Urinary bladder (tissue), 4 donors: ENCODE results near the gene TMEM98. TPM values are rescaled to one million over a fixed set of nuclear protein-coding genes. Genes with fewer than 3 reads are reported as not detected.
"Not testable (repeated sequence)": the region's sequence is repeated elsewhere in the genome, so short reads cannot be mapped to it uniquely, and the experiment has no call there.

ENCODE experiments used
- DNase-seq: peaks from one replicate; pipeline ENCODE4 v3.0.0-alpha.2; 2015; ENCODE audit errors: extremely low spot score
- H3K27ac ChIP-seq: one replicate; pipeline ENCODE4 v1.5.1; 2013; ENCODE audit warnings: low read depth, mild to moderate bottlenecking, moderate library complexity
- H3K36me3 ChIP-seq: one replicate; pipeline ENCODE4 v1.6.1; 2013; ENCODE audit warnings: mild to moderate bottlenecking, moderate library complexity; ENCODE audit not compliant: insufficient read depth
- H3K4me1 ChIP-seq: one replicate; pipeline ENCODE4 v1.6.1; 2013; ENCODE audit warnings: mild to moderate bottlenecking, moderate library complexity; ENCODE audit not compliant: insufficient read depth
- H3K4me3 ChIP-seq: one replicate; pipeline ENCODE4 v1.5.1; 2013; ENCODE audit warnings: low read depth, low read length
- WGBS: extraction: QIAGEN DNeasy Blood & Tissue Kit; methylation state at CpG from one replicate; pipeline ENCODE4 v1.1.7; 2013; 5-methylcytosine and 5-hydroxymethylcytosine counted together
- polyA plus RNA-seq: library from polyadenylated mRNA; stranded (reverse); fragments of 200-250 nt; gene quantifications from one replicate; pipeline ENCODE4 v1.2.3, GENCODE V29; 2013
- total RNA-seq: library from RNA; depleted of rRNA; stranded (reverse); fragments of >200 nt; gene quantifications from one replicate; pipeline ENCODE4 v1.2.3, GENCODE V29; 2014
- donor health status: healthy with polysubstance abuse.
- donor health status: healthy.

TMEM98 gene
- total and polyA plus RNA-seq, 2 donors, result 79.7 to 86.3 TPM

GRCh38 chr17:32903774-32904673 lies 23.9 kb upstream of the TMEM98 start:
- DNase-seq, result no peak
- H3K4me3 ChIP-seq, result no peak overlapping the region
- peaks cover 2% of the 10 kb centered on the region for H3K4me1 ChIP-seq
- WGBS, result 65% methylated on average over 5 of the region's 5 CpGs
- H3K27ac ChIP-seq, result no peak overlapping the region
- no peaks in the 10 kb centered on the region for H3K36me3 ChIP-seq

DNA sequence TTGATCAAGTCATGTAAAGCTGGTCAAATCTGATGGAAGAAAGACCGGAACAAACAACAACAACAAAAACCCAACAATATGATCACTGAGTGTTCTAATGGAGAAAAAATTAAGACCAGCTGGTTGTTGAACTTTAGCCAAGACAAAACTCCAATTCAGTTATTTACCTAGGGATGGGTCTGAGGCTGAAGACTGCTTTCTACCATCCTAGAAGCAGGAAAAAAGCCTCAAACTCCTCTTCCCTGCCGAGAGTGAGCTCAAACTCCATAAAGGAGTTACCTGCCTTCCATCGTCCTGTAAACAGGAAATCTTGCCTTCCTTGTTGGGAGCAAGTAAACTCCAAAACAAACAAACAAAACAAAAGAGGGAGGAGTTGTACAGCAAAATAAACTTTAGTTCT lies 23.1 kb upstream of the TMEM98 start:
- H3K36me3 ChIP-seq, result no peaks in the 10 kb centered on the region
- H3K27ac ChIP-seq, result no peak overlapping the region
- WGBS, result 52% methylated on average over 3 of the region's 3 CpGs
- DNase-seq, result no peak
- H3K4me3 ChIP-seq, result no peak overlapping the region
- peaks cover 2% of the 10 kb centered on the region for H3K4me1 ChIP-seq

GRCh38 chr17:32907583-32907982 lies 20.4 kb upstream of the TMEM98 start:
- Histone ChIP-seq H3K36me3 (no peaks in the 10 kb centered on the region), H3K4me1 (peaks cover 2% of the 10 kb centered on the region), H3K27ac (no peak overlapping the region), H3K4me3 (no peak overlapping the region)
- WGBS, result 81% methylated on average over 6 of the region's 6 CpGs
- DNase-seq, result no peak

DNA sequence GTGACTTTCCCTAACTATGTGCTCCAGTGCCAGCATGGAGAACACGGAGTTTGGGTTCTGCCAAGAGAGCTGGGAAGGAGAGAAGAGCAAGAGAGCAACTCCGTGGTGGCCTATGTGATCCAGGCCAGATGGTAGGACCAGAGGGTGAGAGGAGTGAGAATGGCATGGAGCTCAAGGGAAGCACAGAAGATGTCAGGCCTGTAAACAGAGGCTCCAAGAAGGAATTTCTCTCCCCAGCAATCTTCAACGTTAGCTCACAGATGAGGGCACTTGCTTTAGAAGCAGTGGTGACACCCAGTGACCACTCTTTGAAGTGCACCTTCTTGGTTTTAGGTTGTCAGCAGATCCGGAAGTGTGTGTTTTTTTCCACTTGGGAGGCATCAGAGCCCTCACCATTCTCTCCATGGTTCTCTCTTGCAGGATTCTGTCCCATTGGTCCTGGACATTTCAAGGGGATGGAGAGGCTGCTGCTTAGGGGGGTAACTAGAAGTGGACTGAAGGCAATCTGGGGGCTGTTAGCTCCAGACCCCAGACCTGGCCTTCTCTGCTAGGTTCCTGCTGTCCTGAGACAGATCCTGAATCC lies 18.1 kb upstream of the TMEM98 start:
- Histone ChIP-seq H3K36me3 (no peaks in the 10 kb centered on the region), H3K4me3 (no peak overlapping the region), H3K4me1 (no peaks in the 10 kb centered on the region), H3K27ac (no peak overlapping the region)
- DNase-seq, result peak; percentile 53
- WGBS, result 27% methylated on average over 4 of the region's 4 CpGs

DNA sequence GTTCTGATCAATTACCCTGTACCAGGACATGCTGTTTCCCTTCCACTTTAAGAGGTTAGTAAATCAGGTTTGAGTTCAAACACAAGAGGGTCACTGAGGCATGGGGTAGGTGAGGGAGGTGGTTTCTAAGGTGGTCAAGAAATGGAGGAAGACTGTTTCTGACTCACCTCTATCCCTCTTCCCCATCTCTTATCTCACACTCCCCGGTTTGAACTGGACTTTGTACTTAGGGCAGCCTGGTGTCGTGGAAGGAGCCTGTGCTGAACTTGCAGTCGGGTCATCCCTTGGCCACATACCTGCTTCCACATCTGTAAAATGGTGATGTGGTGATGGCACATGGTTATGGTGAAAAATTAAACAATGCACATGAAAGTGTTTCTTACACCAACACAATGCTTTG lies 17.2 kb upstream of the TMEM98 start:
- WGBS, result 87% methylated on average over 3 of the region's 3 CpGs
- no peak for DNase-seq
- Histone ChIP-seq H3K4me1 (no peaks in the 10 kb centered on the region), H3K27ac (no peak overlapping the region), H3K36me3 (no peaks in the 10 kb centered on the region), H3K4me3 (no peak overlapping the region)

GRCh38 chr17:32912218-32912897 lies 15.6 kb upstream of the TMEM98 start:
- Histone ChIP-seq H3K36me3 (no peaks in the 10 kb centered on the region), H3K4me3 (no peak overlapping the region), H3K27ac (no peak overlapping the region), H3K4me1 (no peaks in the 10 kb centered on the region)
- DNase-seq, result no peak
- 18% methylated on average over 10 of the region's 10 CpGs for WGBS

- WGBS, result 91% methylated on average over 7 of the region's 7 CpGs
Observed at GRCh38 chr17:32913593-32913992, 14.4 kb upstream of the TMEM98 start.

GRCh38 chr17:32914181-32914580 lies 13.8 kb upstream of the TMEM98 start:
- Histone ChIP-seq H3K4me1 (no peaks in the 10 kb centered on the region), H3K27ac (no peak overlapping the region), H3K4me3 (no peak overlapping the region), H3K36me3 (no peaks in the 10 kb centered on the region)
- no peak for DNase-seq
- 91% methylated on average over 3 of the region's 3 CpGs for WGBS

More at GRCh38 chr17:32913593-32913992, 14.4 kb upstream of the TMEM98 start:
- Histone ChIP-seq H3K4me1 (no peaks in the 10 kb centered on the region), H3K36me3 (no peaks in the 10 kb centered on the region), H3K4me3 (no peak overlapping the region), H3K27ac (no peak overlapping the region)
- DNase-seq, result no peak

DNA sequence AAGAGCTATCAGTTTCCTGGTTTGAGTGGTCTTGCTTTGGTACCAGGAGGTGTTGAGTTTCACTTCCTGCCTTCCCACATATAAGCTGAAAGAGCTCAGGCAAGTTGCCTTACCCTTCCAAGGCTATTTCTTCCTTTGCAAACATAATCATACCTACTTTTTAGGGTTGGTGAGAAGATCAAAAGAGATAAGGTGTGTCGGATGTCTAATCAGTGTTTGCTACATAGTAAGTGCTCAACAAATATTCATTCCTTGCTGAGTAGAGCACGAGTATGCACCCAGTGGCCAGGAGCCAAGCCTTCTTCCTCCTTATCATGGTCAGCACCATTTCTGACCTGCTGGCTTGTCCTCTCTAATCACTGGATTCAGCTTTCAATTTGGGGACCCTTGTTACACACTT lies 12.7 kb upstream of the TMEM98 start:
- Histone ChIP-seq H3K4me3 (no peak overlapping the region), H3K4me1 (no peaks in the 10 kb centered on the region), H3K27ac (no peak overlapping the region), H3K36me3 (no peaks in the 10 kb centered on the region)
- WGBS, result 54% methylated on average over 2 of the region's 2 CpGs
- DNase-seq, result no peak

- H3K4me1 ChIP-seq, result no peaks in the 10 kb centered on the region
- no peak for DNase-seq
- H3K4me3 ChIP-seq, result no peak overlapping the region
- no peak overlapping the region for H3K27ac ChIP-seq
- no peaks in the 10 kb centered on the region for H3K36me3 ChIP-seq
- 73% methylated on average over 3 of the region's 3 CpGs for WGBS
Observed at GRCh38 chr17:32916134-32916533, 11.8 kb upstream of the TMEM98 start.

GRCh38 chr17:32917081-32917480 lies 10.9 kb upstream of the TMEM98 start:
- no peaks in the 10 kb centered on the region for H3K4me1 ChIP-seq
- no peak overlapping the region for H3K4me3 ChIP-seq
- H3K36me3 ChIP-seq, result no peaks in the 10 kb centered on the region
- H3K27ac ChIP-seq, result no peak overlapping the region
- DNase-seq, result no peak

- no peak overlapping the region for H3K27ac ChIP-seq
- 75% methylated on average over 5 of the region's 5 CpGs for WGBS
- no peaks in the 10 kb centered on the region for H3K4me1 ChIP-seq
- DNase-seq, result no peak
- H3K4me3 ChIP-seq, result no peak overlapping the region
- H3K36me3 ChIP-seq, result no peaks in the 10 kb centered on the region
Observed at GRCh38 chr17:32917842-32918241, 10.1 kb upstream of the TMEM98 start.

- H3K4me3 ChIP-seq, H3K27ac ChIP-seq, DNase-seq, H3K36me3 ChIP-seq, H3K4me1 ChIP-seq: not testable (repeated sequence)
- 75% methylated on average over 4 of the region's 4 CpGs for WGBS
Observed at GRCh38 chr17:32919876-32920275, 8.1 kb upstream of the TMEM98 start.

- no peak for DNase-seq
- 70% methylated on average over 8 of the region's 8 CpGs for WGBS
- H3K4me1 ChIP-seq, result no peaks in the 10 kb centered on the region
- no peaks in the 10 kb centered on the region for H3K36me3 ChIP-seq
- no peak overlapping the region for H3K4me3 ChIP-seq
- H3K27ac ChIP-seq, result no peak overlapping the region
Observed at GRCh38 chr17:32920293-32920692, 7.7 kb upstream of the TMEM98 start.
